Measurements from ENCODE around the gene KRTAP10-3.
"Not testable (repeated sequence)": the region's sequence is repeated elsewhere in the genome, so short reads cannot be mapped to it uniquely, and the experiment has no call there.

Gene KRTAP10-3

GRCh38 chr21:44550285-44550684 lies 8.3 kb downstream of the KRTAP10-3 start:
- not testable (repeated sequence) for DNase-seq

- no peak for DNase-seq
Observed at GRCh38 chr21:44549525-44550211, 8.9 kb downstream of the KRTAP10-3 start.

GRCh38 chr21:44548922-44549321 lies 9.7 kb downstream of the KRTAP10-3 start:
- no peak for DNase-seq

GRCh38 chr21:44548381-44548780 lies 10.2 kb downstream of the KRTAP10-3 start:
- DNase-seq = no peak

- DNase-seq = no peak
Observed at GRCh38 chr21:44547656-44548331, 10.8 kb downstream of the KRTAP10-3 start.

- no peak for DNase-seq
Observed at GRCh38 chr21:44544566-44544965, 14.0 kb downstream of the KRTAP10-3 start.

- no peak for DNase-seq
Observed at GRCh38 chr21:44542716-44543115, 15.9 kb downstream of the KRTAP10-3 start.

- DNase-seq = no peak
Observed at GRCh38 chr21:44540741-44541288, 17.8 kb downstream of the KRTAP10-3 start.

GRCh38 chr21:44539991-44540666 lies 18.5 kb downstream of the KRTAP10-3 start, which contains the start of gene KRTAP10-1:
Gene KRTAP10-1 (minus strand): TSS chr21:44540195. CDS start chr21:44540150, 45 bp downstream.
- no peak for DNase-seq

- DNase-seq = no peak
Observed at GRCh38 chr21:44539046-44539445, 19.5 kb downstream of the KRTAP10-3 start.

- DNase-seq = no peak
Observed at GRCh38 chr21:44537930-44538911, 20.4 kb downstream of the KRTAP10-3 start.

- no peak for DNase-seq
Observed at GRCh38 chr21:44535963-44536362, 22.6 kb downstream of the KRTAP10-3 start.

- DNase-seq = no peak
Observed at GRCh38 chr21:44534688-44535087, 23.9 kb downstream of the KRTAP10-3 start.

GRCh38 chr21:44533891-44534627 lies 24.5 kb downstream of the KRTAP10-3 start:
- no peak for DNase-seq

- DNase-seq = no peak
Observed at GRCh38 chr21:44533121-44533890, 25.3 kb downstream of the KRTAP10-3 start.

GRCh38 chr21:44532712-44533111 lies 25.9 kb downstream of the KRTAP10-3 start:
- no peak for DNase-seq

GRCh38 chr21:44531606-44532564 lies 26.7 kb downstream of the KRTAP10-3 start:
- DNase-seq = no peak
